ENCODE data around the gene PSD4. TPM values are rescaled to one million over a fixed set of nuclear protein-coding genes. Genes with fewer than 3 reads are reported as not detected.

The PSD4 gene
- total RNA-seq, 1 donor from 2014 or later, result 0.39 TPM

- no peak for DNase-seq (ENCODE audit: low read depth in 2 of 2)
Measured at GRCh38 chr2:113183264-113183663, 9.5 kb downstream of the PSD4 start.

- no peak for DNase-seq (ENCODE audit: low read depth in 2 of 2)
Measured at GRCh38 chr2:113183703-113184102, 9.9 kb downstream of the PSD4 start.

DNA sequence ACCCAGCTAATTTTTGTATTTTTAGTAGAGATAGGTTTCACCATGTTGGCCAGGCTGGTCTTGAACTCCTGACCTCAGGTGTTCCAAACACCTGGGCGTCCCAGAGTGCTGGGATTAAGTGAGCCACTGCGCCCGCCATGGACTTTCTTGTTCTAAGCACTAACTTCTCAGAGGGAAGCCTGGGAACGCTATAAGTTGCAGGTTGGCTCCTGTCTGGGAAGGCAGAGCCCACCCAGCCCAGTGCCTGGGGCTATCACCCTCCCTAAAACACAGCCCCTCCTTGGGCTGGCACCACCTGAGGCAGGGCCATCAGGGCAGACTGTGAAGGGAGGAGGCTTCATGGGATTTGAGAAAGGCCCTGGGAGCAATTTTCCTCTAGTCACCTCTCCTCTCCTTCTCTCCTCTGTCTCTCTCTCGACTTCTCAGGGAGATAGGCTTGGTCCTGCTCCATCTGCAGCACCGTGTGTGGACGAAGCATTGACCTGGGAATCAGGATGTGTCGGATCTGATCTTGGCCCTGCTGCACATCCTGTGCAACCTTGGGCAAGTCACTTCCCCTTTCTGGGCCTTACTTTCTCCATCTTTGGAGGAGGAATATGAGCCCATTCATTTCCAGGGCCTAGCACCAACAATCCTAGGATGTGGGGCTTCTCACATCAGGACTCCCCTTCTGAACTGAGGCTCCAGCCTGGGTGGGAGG is 10.9 kb downstream of the PSD4 start:
- DNase-seq (ENCODE audit: low read depth in 2 of 2), result no peak

- DNase-seq (ENCODE audit: low read depth in 2 of 2), result no peak
Measured at GRCh38 chr2:113185664-113186432, 12.1 kb downstream of the PSD4 start.

- no peak for DNase-seq (ENCODE audit: low read depth in 2 of 2)
Measured at GRCh38 chr2:113186433-113186796, 12.6 kb downstream of the PSD4 start.

- DNase-seq (ENCODE audit: low read depth in 2 of 2), result no peak
Measured at GRCh38 chr2:113187771-113188170, 14.0 kb downstream of the PSD4 start.

GRCh38 chr2:113190871-113191270 is 17.1 kb downstream of the PSD4 start:
- no peak for DNase-seq (ENCODE audit: low read depth in 2 of 2)

DNA sequence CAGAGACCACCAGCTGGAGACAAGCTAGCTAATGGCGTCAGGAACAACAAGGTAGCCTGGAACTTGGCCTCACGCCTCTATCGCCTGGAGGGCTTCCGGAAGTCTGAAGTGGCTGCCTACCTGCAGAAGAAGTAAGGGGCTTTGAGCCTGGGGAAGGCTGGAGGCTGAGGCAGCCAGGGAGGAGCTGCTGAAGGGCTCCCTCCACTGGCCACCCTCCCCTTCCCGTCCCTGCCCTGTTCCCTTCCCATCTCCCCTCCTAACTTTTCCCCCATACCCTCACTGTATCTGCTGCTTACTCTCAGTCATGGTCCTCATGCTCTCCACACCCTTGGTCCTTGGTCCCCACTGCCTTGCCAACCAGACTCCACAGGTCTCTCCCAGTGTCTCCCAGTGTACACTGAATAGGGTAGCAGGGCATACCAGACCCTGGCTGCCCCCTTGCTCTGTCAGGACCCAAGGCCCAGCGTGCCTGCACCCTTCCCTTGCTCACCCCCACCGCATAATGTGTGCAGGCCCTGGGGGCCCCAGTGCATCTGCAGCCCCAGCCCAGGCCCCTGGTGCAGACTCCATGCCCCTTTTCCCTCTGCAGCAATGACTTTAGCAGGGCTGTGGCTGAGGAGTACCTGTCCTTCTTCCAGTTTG is 18.8 kb downstream of the PSD4 start:
- no peak for DNase-seq (ENCODE audit: low read depth in 2 of 2)

DNA sequence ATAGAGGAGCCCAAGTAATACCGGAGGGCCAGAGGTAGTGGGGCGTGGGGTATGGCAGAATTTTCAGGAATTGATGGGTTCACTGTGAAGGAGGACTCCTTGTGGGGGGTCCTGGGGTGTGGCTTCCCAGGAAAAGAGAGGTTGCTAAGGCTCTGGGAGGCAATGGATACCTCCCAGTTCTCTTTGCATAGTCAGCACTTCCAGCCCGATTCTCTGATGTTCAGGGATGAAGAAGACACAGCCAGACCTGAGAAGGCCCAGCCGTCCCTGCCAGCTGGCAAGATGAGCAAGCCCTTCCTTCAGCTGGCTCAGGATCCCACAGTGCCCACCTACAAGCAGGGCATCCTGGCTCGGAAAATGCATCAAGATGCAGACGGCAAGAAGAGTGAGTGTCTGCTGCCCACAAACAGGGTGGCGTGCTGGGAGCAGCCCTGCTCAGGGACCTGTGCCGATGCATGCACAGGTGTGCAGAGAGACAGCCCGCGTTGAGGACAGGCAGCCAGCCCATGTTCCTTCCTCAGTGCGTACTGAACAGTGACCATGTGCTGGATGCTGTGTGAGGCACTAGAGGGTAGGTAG is 22.2 kb downstream of the PSD4 start:
- no peak for DNase-seq (ENCODE audit: low read depth in 2 of 2)

DNA sequence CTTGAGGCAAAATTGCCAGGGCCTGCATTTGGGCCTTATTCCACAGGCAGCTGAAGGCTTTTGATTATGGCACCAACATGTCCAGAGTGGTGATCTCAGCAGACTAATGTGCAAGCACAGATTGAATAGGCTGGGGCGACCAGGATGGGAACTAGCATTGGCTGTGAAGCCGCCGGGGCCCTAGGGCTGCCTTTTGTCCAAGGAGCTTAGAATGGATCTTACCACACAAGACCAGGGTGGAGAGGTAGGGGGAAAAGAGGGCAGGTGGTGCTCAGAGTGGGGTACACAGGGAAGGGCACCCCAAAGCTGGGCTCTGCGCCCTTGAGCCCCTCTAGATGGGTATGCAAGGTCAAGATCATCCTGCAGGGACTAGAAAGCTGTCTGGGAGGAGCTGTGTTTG is 23.1 kb downstream of the PSD4 start:
- no peak for DNase-seq (ENCODE audit: low read depth in 2 of 2)

DNA sequence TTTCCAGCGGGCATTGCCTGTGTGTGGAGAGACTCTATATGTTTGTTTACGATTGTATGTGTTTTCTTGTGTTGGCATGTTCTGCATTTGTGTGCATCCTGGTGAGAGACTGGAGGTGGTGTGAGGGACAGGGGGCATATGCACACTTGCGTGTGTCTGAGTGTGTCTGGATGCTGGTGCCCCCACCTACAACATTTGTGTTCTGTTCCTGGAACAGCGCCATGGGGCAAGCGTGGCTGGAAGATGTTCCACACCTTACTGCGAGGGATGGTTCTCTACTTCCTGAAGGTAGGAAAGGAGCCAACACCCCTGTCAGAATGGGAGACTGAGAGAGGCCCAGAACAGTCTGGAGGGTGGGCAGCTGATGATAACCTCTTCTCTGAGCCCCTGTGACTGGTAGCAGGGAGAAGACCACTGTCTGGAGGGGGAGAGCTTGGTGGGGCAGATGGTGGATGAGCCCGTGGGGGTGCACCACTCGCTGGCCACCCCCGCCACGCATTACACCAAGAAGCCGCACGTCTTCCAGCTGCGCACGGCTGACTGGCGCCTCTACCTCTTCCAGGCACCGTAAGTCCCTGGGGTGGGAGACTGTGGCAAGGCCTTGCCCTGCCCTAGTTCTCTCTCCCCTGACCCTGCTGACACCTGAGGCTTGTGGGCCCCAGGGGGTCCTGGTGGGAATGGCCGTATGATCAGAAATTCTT is 23.7 kb downstream of the PSD4 start:
- DNase-seq (ENCODE audit: low read depth in 2 of 2), result no peak

DNA sequence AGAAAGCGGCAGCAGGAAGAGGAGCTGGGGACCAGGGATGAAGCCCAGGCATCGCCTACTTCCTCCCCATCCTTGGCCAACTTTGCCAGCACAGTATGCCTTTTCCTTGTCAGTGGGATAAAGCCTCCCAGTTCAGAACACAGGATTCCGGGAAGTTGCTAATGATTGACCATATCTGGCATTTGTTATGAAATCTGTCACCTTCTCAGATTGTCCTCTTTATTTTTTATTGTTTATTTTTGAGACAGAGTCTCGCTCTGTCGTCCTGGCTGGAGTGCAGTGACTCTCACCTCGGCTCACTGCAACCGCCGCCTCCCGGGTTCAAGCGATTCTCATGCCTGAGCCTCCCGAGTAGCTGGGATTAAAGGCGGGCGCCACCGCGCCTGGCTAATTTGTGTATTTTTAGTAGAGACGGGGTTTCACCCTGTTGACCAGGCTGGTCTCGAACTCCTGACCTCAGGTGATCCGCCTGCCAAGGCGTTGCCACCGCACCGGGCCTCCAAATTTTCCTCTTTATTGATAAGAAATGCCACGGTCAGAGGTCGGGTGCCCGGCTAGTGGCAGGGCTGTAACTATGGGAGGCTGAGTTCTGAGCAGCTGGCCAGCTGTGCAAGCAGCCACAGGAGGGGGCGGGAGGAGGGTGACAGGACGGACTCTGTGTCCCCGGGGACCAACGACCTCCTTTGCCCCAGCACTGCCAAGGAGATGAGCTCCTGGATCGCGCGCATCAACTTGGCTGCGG is 24.4 kb downstream of the PSD4 start:
- no peak for DNase-seq (ENCODE audit: low read depth in 2 of 2)

- peak; percentile 23 to 67 for DNase-seq (ENCODE audit: low read depth in 2 of 2)
Measured at GRCh38 chr2:113198790-113199612, 25.2 kb downstream of the PSD4 start.

DNA sequence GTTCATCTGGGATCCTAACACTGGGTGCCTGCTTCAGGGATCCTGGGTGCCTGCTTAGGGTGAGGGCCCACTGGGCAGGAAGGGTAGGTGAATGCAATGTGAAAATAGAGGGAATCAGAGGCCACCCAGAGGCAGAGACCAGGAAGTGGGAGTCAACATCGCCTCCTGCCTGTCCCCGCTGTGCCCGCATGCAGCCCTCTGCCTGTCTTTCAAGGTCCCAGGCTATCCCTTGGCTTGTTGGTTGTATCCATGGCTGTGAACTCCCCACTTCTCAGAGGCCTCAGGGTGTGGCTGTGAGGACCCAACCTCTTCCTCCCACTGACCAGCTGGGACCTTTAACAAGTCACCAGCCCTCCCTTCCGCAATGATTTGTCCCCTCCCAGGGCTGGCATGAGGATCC is 26.5 kb downstream of the PSD4 start:
- DNase-seq (ENCODE audit: low read depth in 2 of 2), result no peak

- DNase-seq (ENCODE audit: low read depth in 2 of 2), result no peak
Measured at GRCh38 chr2:113200736-113201490, 27.1 kb downstream of the PSD4 start.

- DNase-seq (ENCODE audit: low read depth in 2 of 2), result no peak
Measured at GRCh38 chr2:113201496-113202304, 27.9 kb downstream of the PSD4 start.

- DNase-seq (ENCODE audit: low read depth in 2 of 2), result no peak
Measured at GRCh38 chr2:113202305-113203216, 28.8 kb downstream of the PSD4 start.

DNA sequence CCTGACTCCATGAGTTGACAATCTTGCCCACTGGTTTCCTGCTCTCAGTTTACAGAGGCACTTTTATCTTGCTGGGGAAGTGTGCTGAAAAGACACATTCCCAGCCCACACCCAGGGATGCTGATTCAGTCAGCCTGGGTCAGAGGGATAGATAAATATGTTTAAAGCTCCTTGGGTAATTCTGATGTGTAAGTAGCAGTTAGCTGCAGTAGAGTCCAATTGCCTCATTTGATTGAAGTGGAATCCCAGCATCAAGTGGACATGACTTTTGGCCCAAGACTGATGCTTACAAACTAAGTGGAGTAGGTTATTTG is 29.4 kb downstream of the PSD4 start:
- no peak for DNase-seq (ENCODE audit: low read depth in 2 of 2)
